Retina (tissue), 1 donor: ENCODE data around the gene TMEM150B.

Source experiments
- DNase-seq: peaks from one replicate; pipeline ENCODE4 v3.0.0-alpha.2; 2016

Gene TMEM150B

GRCh38 chr19:55304279-55304978, 20.7 kb downstream of the TMEM150B start:
- DNase-seq = no peak

- DNase-seq = no peak
These were observed 21.7 kb downstream of the TMEM150B start for GRCh38 chr19:55303477-55303876.

GRCh38 chr19:55302318-55302703, 22.8 kb downstream of the TMEM150B start:
- DNase-seq = no peak

- DNase-seq = peak; percentile 92
These were observed 23.5 kb downstream of the TMEM150B start for GRCh38 chr19:55301459-55302317.

- DNase-seq = peak; percentile 22
These were observed 24.2 kb downstream of the TMEM150B start for GRCh38 chr19:55300886-55301458.

GRCh38 chr19:55299991-55300390, 25.1 kb downstream of the TMEM150B start:
- no peak for DNase-seq

GRCh38 chr19:55297267-55297666, 27.9 kb downstream of the TMEM150B start:
- no peak for DNase-seq

GRCh38 chr19:55289117-55289796, 35.9 kb downstream of the TMEM150B start:
- no peak for DNase-seq

- DNase-seq = no peak
These were observed 37.6 kb downstream of the TMEM150B start for GRCh38 chr19:55287361-55288079.

- peak; percentile 23 for DNase-seq
These were observed 39.8 kb downstream of the TMEM150B start for GRCh38 chr19:55285229-55285890.

GRCh38 chr19:55284405-55285058, 40.6 kb downstream of the TMEM150B start:
- no peak for DNase-seq

- peak; percentile 52 for DNase-seq
These were observed 41.4 kb downstream of the TMEM150B start, which contains the start of gene BRSK1 for GRCh38 chr19:55283548-55284377. BRSK1 (plus strand) TSS chr19:55283997; CDS start chr19:55284443, 446 bp downstream.

GRCh38 chr19:55279770-55280643, 45.1 kb downstream of the TMEM150B start, which contains the start of gene HSPBP1:
HSPBP1 (minus strand) TSS chr19:55280110; CDS start chr19:55279608, 502 bp downstream.
- DNase-seq = peak; percentile 97

- no peak for DNase-seq
These were observed 45.8 kb downstream of the TMEM150B start for GRCh38 chr19:55279340-55279739.

- DNase-seq = no peak
These were observed 46.6 kb downstream of the TMEM150B start for GRCh38 chr19:55278391-55279135.

- DNase-seq = no peak
These were observed 47.6 kb downstream of the TMEM150B start for GRCh38 chr19:55277494-55277893.

GRCh38 chr19:55276720-55277430, 48.3 kb downstream of the TMEM150B start:
- DNase-seq = no peak
